GM12873 (cell line): ENCODE results near the gene FXYD5.

Experiments
- TF ChIP-seq, protein P1 (sequence below): IDR thresholded peaks from 2 replicates; pipeline ENCODE4 v1.5.1; 2012; ENCODE audit warnings: low read depth, mild to moderate bottlenecking, moderate library complexity, low read length, control low read depth; ENCODE audit not compliant: insufficient read depth; ENCODE audit errors: missing control alignments

The FXYD5 gene

DNA sequence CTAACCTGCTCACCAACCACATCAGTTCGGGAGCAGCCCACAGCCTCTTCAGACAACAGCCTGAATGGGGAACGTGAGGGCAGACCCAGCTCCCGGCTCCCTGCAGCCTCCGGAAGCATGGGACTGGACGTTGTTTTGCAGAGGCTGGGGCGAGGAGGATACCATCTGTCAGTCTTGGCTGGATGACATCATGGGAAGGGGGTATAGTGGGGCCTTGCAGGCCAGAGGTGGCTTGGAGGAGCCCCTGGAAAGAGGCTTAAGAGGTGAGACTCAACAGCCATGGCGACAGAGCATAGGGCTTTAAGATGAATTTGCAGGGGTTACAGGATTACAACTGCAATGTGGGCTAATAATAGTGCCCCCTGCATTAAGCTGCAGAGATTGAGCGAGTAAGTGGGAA is 37.4 kb upstream of the FXYD5 start:
- TF ChIP-seq, protein P1, sequence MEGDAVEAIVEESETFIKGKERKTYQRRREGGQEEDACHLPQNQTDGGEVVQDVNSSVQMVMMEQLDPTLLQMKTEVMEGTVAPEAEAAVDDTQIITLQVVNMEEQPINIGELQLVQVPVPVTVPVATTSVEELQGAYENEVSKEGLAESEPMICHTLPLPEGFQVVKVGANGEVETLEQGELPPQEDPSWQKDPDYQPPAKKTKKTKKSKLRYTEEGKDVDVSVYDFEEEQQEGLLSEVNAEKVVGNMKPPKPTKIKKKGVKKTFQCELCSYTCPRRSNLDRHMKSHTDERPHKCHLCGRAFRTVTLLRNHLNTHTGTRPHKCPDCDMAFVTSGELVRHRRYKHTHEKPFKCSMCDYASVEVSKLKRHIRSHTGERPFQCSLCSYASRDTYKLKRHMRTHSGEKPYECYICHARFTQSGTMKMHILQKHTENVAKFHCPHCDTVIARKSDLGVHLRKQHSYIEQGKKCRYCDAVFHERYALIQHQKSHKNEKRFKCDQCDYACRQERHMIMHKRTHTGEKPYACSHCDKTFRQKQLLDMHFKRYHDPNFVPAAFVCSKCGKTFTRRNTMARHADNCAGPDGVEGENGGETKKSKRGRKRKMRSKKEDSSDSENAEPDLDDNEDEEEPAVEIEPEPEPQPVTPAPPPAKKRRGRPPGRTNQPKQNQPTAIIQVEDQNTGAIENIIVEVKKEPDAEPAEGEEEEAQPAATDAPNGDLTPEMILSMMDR, result no peak

DNA sequence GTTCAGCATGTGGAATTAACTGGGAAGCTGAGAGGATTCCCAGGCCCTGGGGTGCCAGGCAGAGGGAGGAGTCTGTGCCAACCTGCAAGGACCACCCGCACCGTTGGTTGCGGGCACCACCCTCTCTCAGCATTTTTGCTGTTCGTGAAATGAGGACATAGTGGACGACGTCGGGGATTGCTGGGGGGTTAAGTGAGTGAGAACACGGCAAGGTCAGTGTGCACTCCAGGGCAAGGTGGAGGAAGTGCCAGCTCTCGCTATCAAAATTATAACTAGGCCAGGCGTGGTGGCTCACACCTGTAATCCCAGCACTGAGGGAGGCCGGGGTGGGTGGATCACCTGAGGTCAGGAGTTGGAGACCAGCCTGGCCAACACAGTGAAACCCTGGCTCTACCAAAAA is 36.7 kb upstream of the FXYD5 start:
- TF ChIP-seq, protein P1, result no peak

DNA sequence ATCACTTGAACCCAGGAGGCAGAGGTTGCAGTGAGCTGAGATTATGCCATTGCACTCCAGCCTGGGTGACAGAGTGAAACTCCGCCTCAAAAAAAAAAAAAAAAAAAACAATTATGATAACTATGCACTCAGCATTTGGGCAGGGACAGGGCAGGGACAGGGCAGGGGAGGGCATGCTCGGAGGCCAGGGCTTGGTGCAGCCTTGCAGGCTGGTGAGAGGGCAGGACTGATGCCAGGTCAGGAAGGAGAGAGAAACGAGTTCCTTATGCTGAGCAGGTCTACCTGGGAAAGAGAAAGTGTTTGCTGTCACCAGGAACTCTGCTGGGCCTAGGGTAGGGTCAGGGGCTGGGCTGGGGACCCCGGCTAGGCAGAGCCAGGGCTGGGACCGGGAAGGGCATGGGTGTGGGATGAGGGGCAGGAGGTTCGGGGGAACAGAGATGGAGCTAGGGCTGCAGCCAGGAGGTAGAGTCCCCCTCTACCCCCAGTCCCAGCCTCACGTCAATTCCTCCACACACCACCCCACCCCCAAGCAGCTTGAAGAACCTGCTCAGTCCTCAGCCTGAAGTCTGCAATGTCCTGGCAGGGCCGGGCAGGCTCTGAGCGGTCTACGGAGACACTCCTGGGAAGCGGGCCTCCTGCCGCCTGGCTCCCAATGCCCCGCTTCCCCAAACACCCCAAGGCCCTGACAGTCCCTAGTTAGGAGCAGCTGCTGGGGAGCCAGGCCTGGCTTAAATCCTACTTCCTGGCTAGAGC is 36.1 kb upstream of the FXYD5 start:
- TF ChIP-seq, protein P1, result no peak

DNA sequence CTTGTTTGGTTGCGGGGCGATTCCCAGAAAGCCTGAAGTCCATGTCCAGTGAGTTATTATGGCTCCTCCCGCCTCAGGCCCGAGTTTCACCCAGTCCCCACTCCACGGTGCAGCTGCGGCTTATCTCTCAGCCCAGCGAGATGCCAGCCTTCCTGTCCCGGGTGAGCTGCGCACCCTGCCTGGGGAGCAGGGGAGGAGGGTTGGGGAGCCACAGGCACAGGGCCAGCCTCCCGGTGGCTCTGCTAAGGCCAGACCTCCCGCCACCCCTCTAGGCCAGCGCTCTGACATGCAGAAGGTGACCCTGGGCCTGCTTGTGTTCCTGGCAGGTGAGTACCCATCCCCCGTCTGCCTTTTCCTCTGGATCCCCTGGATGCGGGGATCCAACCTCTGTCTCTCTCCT is 35.4 kb upstream of the FXYD5 start:
- TF ChIP-seq, protein P1, result no peak

DNA sequence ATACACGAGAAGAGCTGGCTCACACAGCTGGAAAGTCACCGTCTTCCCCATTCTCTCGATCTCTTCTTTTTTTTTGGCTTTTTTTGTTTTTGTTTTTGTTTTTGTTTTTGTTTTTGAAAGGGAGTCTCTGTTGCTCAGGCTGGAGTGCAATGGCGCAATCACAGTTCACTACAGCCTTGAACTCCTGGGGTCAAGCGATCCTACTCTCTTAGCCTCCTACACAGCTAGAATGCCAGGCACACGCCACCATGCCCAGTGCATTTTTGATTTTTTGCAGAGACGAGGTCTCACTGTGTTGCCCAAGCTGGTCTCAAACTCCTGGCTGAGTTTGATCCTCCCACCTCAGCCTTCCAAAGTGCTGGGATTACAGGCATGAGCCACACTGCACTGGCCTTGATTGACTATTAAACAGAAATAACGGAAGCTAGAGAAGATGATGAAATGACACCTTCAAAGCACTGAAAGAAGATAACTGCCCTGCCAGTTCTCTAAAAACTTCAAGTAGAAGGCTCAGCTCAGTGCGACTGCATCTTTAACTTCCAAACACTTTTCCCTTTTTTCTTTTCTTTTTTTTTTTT is 34.9 kb upstream of the FXYD5 start:
- TF ChIP-seq, protein P1, result no peak

DNA sequence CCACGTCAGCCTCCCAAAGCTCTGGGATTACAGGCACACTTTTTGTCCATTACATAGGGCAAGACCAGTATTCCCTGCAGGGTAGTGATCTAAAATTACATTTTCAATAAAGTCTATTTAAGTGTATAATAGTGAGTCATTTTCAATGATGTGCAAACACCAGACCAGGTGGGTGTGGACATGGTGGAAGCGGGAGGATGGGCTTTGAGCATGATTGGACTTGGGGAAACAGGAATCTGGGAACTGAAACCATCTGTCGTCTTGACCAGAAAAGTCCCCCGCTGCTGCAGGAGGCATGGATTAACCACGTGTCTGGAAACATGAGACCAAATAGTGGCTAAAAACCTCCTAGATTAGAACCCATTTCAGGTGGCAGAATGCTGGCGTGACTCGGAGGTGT is 34.0 kb upstream of the FXYD5 start:
- TF ChIP-seq, protein P1, result no peak

DNA sequence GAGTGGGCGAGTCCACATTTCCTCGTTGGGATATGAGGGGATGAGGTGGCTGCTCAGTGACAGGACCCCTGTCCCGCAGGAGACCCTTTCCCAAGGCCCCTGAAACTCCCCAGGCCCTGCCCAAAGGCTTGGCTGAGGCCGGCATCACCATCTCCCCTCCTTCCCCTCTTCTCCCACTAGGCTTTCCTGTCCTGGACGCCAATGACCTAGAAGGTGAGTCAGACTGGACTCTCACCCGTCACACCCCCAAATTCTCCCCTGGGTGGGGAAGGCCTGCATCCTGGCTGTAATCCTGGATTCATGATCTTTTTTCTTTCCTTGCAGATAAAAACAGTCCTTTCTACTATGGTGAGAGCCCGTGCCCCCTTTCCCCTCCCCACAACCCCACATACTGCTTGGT is 33.6 kb upstream of the FXYD5 start:
- TF ChIP-seq, protein P1, result no peak
